ENCODE data around the gene PSIP1.

DNA sequence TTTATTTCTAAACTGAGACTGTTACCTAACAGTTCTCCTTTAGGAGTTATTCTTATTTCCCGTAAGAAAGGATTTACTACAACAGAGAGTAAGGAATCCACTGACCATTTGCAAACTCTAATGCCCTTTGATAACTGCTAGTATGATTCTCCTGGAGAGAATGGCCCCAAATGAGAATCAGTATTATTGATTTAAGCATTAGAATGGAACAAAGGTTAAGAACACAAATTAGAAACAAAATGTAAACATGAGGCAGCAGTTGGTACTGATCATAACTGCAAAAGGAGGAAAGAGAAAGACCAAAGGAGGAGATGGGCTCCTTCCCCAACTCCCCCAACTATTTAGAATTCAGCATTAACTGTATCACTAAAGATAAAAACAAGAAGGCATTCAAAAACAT is 30.7 kb downstream of the PSIP1 start:
- TF ChIP-seq, protein P1, sequence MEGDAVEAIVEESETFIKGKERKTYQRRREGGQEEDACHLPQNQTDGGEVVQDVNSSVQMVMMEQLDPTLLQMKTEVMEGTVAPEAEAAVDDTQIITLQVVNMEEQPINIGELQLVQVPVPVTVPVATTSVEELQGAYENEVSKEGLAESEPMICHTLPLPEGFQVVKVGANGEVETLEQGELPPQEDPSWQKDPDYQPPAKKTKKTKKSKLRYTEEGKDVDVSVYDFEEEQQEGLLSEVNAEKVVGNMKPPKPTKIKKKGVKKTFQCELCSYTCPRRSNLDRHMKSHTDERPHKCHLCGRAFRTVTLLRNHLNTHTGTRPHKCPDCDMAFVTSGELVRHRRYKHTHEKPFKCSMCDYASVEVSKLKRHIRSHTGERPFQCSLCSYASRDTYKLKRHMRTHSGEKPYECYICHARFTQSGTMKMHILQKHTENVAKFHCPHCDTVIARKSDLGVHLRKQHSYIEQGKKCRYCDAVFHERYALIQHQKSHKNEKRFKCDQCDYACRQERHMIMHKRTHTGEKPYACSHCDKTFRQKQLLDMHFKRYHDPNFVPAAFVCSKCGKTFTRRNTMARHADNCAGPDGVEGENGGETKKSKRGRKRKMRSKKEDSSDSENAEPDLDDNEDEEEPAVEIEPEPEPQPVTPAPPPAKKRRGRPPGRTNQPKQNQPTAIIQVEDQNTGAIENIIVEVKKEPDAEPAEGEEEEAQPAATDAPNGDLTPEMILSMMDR (conservative IDR thresholded peaks at IDR 0.05; ENCODE audit: low read depth, low read length), result no peak
- no peak for TF ChIP-seq EZH2 (IDR thresholded peaks at IDR 0.05; ENCODE audit: borderline replicate concordance, low read depth, low read length, poor library complexity, severe bottlenecking)
